C1 segment of cervical spinal cord (tissue), 14 donors: Measurements from ENCODE around the gene PLEKHA6.
"Not testable (repeated sequence)": the region's sequence is repeated elsewhere in the genome, so short reads cannot be mapped to it uniquely, and the experiment has no call there.

Experiments
- DNase-seq, 14 donors: peaks; one replicate each; lab custom pipeline; 2025; lab: John Stamatoyannopoulos, UW

PLEKHA6 gene

GRCh38 chr1:204242920-204243319, 116.8 kb downstream of the PLEKHA6 start:
- no peak for DNase-seq

GRCh38 chr1:204241914-204242313, 117.8 kb downstream of the PLEKHA6 start:
- no peak for DNase-seq

- no peak for DNase-seq
Observed at GRCh38 chr1:204241050-204241449, 118.7 kb downstream of the PLEKHA6 start.

GRCh38 chr1:204240233-204240632, 119.5 kb downstream of the PLEKHA6 start:
- no peak for DNase-seq

GRCh38 chr1:204239401-204239800, 120.3 kb downstream of the PLEKHA6 start:
- DNase-seq = not testable (repeated sequence)

GRCh38 chr1:204238520-204238919, 121.2 kb downstream of the PLEKHA6 start:
- DNase-seq = not testable (repeated sequence)

- not testable (repeated sequence) for DNase-seq
Observed at GRCh38 chr1:204237515-204237914, 122.2 kb downstream of the PLEKHA6 start.

GRCh38 chr1:204232526-204232925, 127.2 kb downstream of the PLEKHA6 start:
- no peak for DNase-seq

- DNase-seq = no peak
Observed at GRCh38 chr1:204230211-204230610, 129.5 kb downstream of the PLEKHA6 start.

GRCh38 chr1:204228896-204229295, 130.8 kb downstream of the PLEKHA6 start:
- DNase-seq = no peak

GRCh38 chr1:204227996-204228785, 131.5 kb downstream of the PLEKHA6 start:
- no peak for DNase-seq

GRCh38 chr1:204227351-204227750, 132.4 kb downstream of the PLEKHA6 start:
- no peak for DNase-seq

- DNase-seq = no peak
Observed at GRCh38 chr1:204225841-204226735, 133.6 kb downstream of the PLEKHA6 start.

- no peak for DNase-seq
Observed at GRCh38 chr1:204224655-204225054, 135.1 kb downstream of the PLEKHA6 start.

- DNase-seq = no peak
Observed at GRCh38 chr1:204223129-204223860, 136.4 kb downstream of the PLEKHA6 start.

GRCh38 chr1:204222764-204223055, 137.0 kb downstream of the PLEKHA6 start:
- DNase-seq = peak in 1 of 14 donors; percentile 17

- DNase-seq = no peak
Observed at GRCh38 chr1:204222006-204222763, 137.5 kb downstream of the PLEKHA6 start.

- DNase-seq = no peak
Observed at GRCh38 chr1:204221271-204221670, 138.5 kb downstream of the PLEKHA6 start.

GRCh38 chr1:204219971-204220616, 139.6 kb downstream of the PLEKHA6 start:
- DNase-seq = no peak

- no peak for DNase-seq
Observed at GRCh38 chr1:204218552-204218951, 141.2 kb downstream of the PLEKHA6 start.

- DNase-seq = no peak
Observed at GRCh38 chr1:204217648-204218000, 142.1 kb downstream of the PLEKHA6 start.
